ENCODE results near the gene KCNJ9. TPM values are rescaled to one million over a fixed set of nuclear protein-coding genes. Genes with fewer than 3 reads are reported as not detected.

KCNJ9 gene
- polyA plus RNA-seq, 1 experiment: not detected

- ChIA-PET CTCF (interaction anchor here (0.9 to 6.4 kb wide), 6 partner anchors 8 to 64 kb away, joined by 3 to 62 read pairs (median 8); partner anchors contain the start of gene KCNJ9), POLR2A (no interaction called here)
- DNase-seq (ENCODE audit: low read depth): no peak
- TF ChIP-seq CTCF (IDR thresholded peaks at IDR 0.05; ENCODE audit: insufficient read depth, low read depth, low read length): no peak
- H3K4me3 ChIP-seq (ENCODE audit: low read depth, low read length): no peak overlapping the region
- H3K27me3 ChIP-seq (ENCODE audit: control insufficient read depth, insufficient read depth, low read length): peaks cover 35% of the 10 kb centered on the region
- no peaks in the 10 kb centered on the region for H3K36me3 ChIP-seq (ENCODE audit: control insufficient read depth, insufficient read depth, low read length)
Measured at GRCh38 chr1:160071289-160071688, 10.0 kb upstream of the KCNJ9 start.

DNA sequence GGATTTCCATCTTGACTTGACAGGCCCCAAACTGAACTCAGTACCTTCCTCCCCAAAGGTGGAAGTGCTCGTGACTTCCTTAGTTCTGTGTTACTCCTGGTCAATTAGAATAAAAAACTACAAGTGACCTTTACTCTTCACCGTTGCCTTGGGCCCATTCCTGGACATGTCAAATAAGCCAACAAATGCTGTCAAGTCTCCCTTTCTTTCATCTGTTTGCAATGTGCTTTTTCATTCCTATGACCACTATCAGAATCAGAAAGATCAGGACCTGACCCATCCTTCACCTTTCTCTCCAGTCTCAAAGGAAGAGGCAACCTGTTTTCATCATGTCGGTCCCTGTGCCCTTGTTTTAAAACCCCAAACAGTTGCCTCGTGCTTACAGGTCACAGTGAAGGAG lies 6.5 kb upstream of the KCNJ9 start:
- POLR2A ChIA-PET: no interaction called here

DNA sequence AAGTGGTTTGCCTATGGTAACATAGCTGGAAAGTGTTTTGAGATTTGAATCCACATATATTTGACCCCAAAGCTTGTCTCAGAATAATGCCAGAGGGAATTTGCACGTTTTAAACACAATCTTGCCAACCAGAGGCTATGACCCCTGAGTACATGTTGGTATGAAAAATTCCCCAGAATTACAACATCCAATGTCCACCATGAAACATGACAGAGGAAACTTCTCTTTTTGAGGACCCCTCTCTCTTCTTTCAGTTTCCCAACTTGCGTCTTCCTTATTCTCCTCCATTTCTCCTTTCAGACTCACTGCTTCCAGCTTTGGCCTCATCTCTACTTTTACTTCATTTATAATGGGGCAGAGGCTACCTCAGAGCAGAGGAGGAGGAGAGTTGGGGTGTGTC lies 5.5 kb upstream of the KCNJ9 start:
- no peak for DNase-seq (ENCODE audit: low read depth)
- H3K4me3 ChIP-seq (ENCODE audit: low read depth, low read length): no peak overlapping the region
- no peaks in the 10 kb centered on the region for H3K36me3 ChIP-seq (ENCODE audit: control insufficient read depth, insufficient read depth, low read length)
- peaks cover 25% of the 10 kb centered on the region for H3K27me3 ChIP-seq (ENCODE audit: control insufficient read depth, insufficient read depth, low read length)
- POLR2A ChIA-PET: no interaction called here
- TF ChIP-seq CTCF (IDR thresholded peaks at IDR 0.05; ENCODE audit: insufficient read depth, low read depth, low read length): no peak
- CTCF ChIA-PET: interaction anchor here (0.9 to 7.2 kb wide), 5 partner anchors 11 to 301 kb away, joined by 3 to 74 read pairs (median 3); no protein-coding TSS in a partner anchor

More for the DNA sequence above, 6.5 kb upstream of the KCNJ9 start:
- DNase-seq (ENCODE audit: low read depth): no peak
- Histone ChIP-seq H3K4me3 (ENCODE audit: low read depth, low read length) (no peak overlapping the region), H3K36me3 (ENCODE audit: control insufficient read depth, insufficient read depth, low read length) (no peaks in the 10 kb centered on the region), H3K27me3 (ENCODE audit: control insufficient read depth, insufficient read depth, low read length) (peaks cover 21% of the 10 kb centered on the region)
- no peak for TF ChIP-seq CTCF (IDR thresholded peaks at IDR 0.05; ENCODE audit: insufficient read depth, low read depth, low read length)
- CTCF ChIA-PET: interaction anchor here (0.9 to 7.2 kb wide), 2 partner anchors 12 to 217 kb away, joined by 3 to 47 read pairs; no protein-coding TSS in a partner anchor

- H3K4me3 ChIP-seq (ENCODE audit: low read depth, low read length): no peak overlapping the region
- H3K36me3 ChIP-seq (ENCODE audit: control insufficient read depth, insufficient read depth, low read length): no peaks in the 10 kb centered on the region
- no peak for TF ChIP-seq CTCF (IDR thresholded peaks at IDR 0.05; ENCODE audit: insufficient read depth, low read depth, low read length)
- CTCF ChIA-PET: interaction anchor here (1.2 to 7.2 kb wide), 4 partner anchors 10 to 301 kb away, joined by 3 to 74 read pairs (median 25); no protein-coding TSS in a partner anchor
- no peak for DNase-seq (ENCODE audit: low read depth)
- peaks cover 26% of the 10 kb centered on the region for H3K27me3 ChIP-seq (ENCODE audit: control insufficient read depth, insufficient read depth, low read length)
- POLR2A ChIA-PET: no interaction called here
Measured at GRCh38 chr1:160076295-160076694, 5.0 kb upstream of the KCNJ9 start.

DNA sequence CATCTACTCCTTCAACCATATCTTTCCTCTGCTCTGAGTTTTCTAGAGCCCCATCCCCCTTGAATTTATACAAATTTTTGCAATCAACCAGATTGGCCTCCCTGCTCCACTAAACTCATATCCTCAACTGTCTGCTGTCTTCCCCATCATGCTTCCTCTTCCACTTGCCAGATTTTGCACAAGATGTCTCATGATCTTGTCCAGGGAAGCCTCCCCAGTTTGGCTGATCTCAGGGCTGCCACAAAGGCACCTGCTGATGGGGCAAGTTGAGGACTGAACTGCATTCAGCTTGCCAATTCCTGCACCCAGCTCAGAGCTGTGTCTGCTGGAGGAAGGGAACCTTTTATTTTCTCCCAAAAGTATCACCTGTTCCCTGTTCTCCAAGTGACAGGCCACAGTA lies 3.9 kb upstream of the KCNJ9 start:
- ChIA-PET POLR2A (interaction anchor here (0.6 kb wide), 3 partner anchors 72 to 166 kb away, joined by 3 to 7 read pairs (median 4); no protein-coding TSS in a partner anchor), CTCF (interaction anchor here (0.6 to 7.2 kb wide), 14 partner anchors 9 to 945 kb away, joined by 3 to 74 read pairs (median 10); partner anchors contain the start of genes DCAF8, IGSF8 and KCNJ10)
- no peak for TF ChIP-seq CTCF (IDR thresholded peaks at IDR 0.05; ENCODE audit: insufficient read depth, low read depth, low read length)
- DNase-seq (ENCODE audit: low read depth): no peak
- no peak overlapping the region for H3K4me3 ChIP-seq (ENCODE audit: low read depth, low read length)
- H3K36me3 ChIP-seq (ENCODE audit: control insufficient read depth, insufficient read depth, low read length): no peaks in the 10 kb centered on the region
- peaks cover 29% of the 10 kb centered on the region for H3K27me3 ChIP-seq (ENCODE audit: control insufficient read depth, insufficient read depth, low read length)

Data from BJ (cell line).